KOPT-K1 (cell line): ENCODE measurements around the gene FSHR.

Source experiments
- H3K27ac ChIP-seq: fragments of 200-600 bp; sonication (generic); 2 replicates; pipeline ENCODE4 v1.5.1; 2016; ENCODE audit warnings: antibody characterized with exemption, mild to moderate bottlenecking, low read depth, low read length; ENCODE audit not compliant: poor library complexity, severe bottlenecking
- H3K36me3 ChIP-seq: fragments of 200-600 bp; sonication (generic); 2 replicates; pipeline ENCODE4 v1.5.1; 2017; ENCODE audit warnings: antibody characterized with exemption, mild to moderate bottlenecking, low read length, moderate library complexity; ENCODE audit not compliant: insufficient read depth
- H3K9me3 ChIP-seq: fragments of 200-600 bp; sonication (generic); 2 replicates; pipeline ENCODE4 v1.5.1; 2017; ENCODE audit warnings: antibody characterized with exemption, low read length, mild to moderate bottlenecking; ENCODE audit not compliant: insufficient read depth, poor library complexity, severe bottlenecking

FSHR gene, protein sequence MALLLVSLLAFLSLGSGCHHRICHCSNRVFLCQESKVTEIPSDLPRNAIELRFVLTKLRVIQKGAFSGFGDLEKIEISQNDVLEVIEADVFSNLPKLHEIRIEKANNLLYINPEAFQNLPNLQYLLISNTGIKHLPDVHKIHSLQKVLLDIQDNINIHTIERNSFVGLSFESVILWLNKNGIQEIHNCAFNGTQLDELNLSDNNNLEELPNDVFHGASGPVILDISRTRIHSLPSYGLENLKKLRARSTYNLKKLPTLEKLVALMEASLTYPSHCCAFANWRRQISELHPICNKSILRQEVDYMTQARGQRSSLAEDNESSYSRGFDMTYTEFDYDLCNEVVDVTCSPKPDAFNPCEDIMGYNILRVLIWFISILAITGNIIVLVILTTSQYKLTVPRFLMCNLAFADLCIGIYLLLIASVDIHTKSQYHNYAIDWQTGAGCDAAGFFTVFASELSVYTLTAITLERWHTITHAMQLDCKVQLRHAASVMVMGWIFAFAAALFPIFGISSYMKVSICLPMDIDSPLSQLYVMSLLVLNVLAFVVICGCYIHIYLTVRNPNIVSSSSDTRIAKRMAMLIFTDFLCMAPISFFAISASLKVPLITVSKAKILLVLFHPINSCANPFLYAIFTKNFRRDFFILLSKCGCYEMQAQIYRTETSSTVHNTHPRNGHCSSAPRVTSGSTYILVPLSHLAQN

DNA sequence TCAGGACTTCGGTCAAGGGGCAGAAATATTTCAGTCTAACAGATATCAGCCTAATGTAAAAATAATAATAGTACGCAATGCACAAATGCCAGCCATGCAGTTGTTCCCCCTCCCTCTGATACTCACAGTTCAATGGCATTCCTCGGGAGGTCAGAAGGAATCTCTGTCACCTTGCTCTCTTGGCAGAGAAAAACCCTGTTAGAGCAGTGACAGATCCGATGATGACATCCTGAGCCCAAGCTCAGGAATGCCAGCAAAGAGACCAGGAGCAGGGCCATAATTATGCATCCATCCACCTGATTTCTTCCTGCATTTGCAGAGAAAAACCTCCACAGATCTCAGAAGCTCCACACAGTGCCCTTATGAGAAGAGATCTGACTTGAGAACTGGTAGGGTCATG, at the start of gene FSHR:
FSHR (minus strand) TSS at position 376 of the 400 bp plus-strand sequence; CDS start at position 278, 98 bp downstream.
- no peaks in the 10 kb centered on the region for H3K9me3 ChIP-seq
- no peak within 1 kb of the TSS for H3K27ac ChIP-seq
- no peaks in the 10 kb centered on the region for H3K36me3 ChIP-seq

DNA sequence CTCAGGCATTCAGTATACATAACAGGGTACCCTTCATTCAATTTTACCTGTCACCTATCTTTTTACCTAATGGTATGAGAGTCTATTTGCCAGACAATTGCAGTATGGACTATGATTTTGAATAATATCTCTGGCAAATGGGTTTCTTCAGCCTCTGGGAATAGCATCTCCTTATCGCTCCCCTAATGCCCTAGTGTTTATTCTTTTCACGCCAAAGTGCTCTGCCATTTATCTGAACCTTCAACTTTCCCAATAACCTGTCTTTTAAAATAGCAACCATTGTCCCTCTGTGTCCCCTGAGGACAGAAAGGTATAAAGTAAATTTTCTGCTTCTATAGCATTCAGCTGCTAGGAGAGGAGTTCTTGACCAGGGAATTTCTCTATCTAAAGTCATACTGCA, 45.0 kb upstream of the FSHR start:
- Histone ChIP-seq H3K27ac (no peak overlapping the region), H3K9me3 (no peaks in the 10 kb centered on the region), H3K36me3 (no peaks in the 10 kb centered on the region)

- Histone ChIP-seq H3K9me3 (no peaks in the 10 kb centered on the region), H3K36me3 (no peaks in the 10 kb centered on the region), H3K27ac (no peak overlapping the region)
These were observed 40.4 kb upstream of the FSHR start for GRCh38 chr2:49194701-49195100.

DNA sequence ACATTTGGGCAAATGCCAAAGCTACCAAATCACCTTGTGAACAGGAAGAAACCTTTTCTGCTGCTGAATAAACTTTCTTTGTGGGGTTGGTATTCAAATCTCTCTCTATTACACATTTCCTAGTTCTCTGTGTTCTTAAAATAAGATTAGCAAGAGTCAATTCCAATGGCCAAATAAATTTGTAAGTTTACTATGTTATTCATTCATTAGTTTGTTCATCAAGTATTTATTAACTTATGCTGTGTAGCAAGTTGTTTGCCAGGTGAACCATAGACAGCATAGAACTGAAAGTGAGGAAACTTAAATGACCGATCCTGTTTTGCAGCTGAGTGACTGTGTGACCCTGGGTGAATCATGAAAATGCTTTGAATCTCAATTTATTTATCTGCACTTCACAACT, 37.7 kb upstream of the FSHR start:
- no peak overlapping the region for H3K27ac ChIP-seq
- H3K9me3 ChIP-seq, result no peaks in the 10 kb centered on the region
- no peaks in the 10 kb centered on the region for H3K36me3 ChIP-seq

DNA sequence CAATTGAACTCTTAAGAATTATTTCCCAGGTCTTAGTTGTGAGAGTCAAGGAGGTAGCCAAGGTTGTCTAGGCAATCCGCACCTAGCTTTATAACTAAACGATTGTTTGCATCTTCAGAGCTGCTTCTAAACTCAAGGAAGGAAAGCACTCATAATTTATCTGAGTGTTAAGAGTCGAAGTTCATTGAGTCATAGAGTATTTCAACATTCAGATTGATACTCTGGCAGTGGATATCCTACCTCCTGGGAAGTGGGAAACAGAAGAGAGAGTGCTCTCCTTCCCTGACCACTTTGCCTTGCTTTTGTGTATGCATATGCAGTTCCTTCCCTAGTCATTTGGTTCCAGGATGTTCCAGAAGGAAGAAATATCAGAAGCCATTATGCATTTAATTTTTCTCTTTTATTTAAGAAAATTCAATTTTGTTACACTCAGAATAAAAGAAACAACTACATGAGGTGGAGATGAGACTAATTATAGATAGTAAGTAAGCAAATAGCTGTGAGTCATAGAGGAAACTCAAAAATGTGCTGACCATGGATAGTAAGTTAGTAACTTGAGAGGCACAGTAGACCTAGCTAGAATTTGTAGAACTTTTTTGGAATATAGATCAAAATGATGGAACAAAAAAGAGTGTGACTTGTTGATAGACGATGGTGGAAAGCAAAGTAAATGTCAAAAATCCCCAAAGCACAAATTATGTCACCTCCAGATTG, 35.4 kb upstream of the FSHR start:
- Histone ChIP-seq H3K9me3 (no peaks in the 10 kb centered on the region), H3K27ac (no peak overlapping the region), H3K36me3 (no peaks in the 10 kb centered on the region)

GRCh38 chr2:49186050-49186648, 31.8 kb upstream of the FSHR start:
- Histone ChIP-seq H3K27ac (no peak overlapping the region), H3K36me3 (no peaks in the 10 kb centered on the region), H3K9me3 (no peaks in the 10 kb centered on the region)

GRCh38 chr2:49178656-49179055, 24.3 kb upstream of the FSHR start:
- Histone ChIP-seq H3K9me3 (no peaks in the 10 kb centered on the region), H3K36me3 (no peaks in the 10 kb centered on the region), H3K27ac (no peak overlapping the region)

GRCh38 chr2:49177194-49177593, 22.9 kb upstream of the FSHR start:
- Histone ChIP-seq H3K9me3 (no peaks in the 10 kb centered on the region), H3K27ac (no peak overlapping the region), H3K36me3 (no peaks in the 10 kb centered on the region)

GRCh38 chr2:49175831-49176230, 21.5 kb upstream of the FSHR start:
- no peak overlapping the region for H3K27ac ChIP-seq
- H3K36me3 ChIP-seq, result no peaks in the 10 kb centered on the region
- no peaks in the 10 kb centered on the region for H3K9me3 ChIP-seq

- Histone ChIP-seq H3K27ac (no peak overlapping the region), H3K9me3 (no peaks in the 10 kb centered on the region), H3K36me3 (no peaks in the 10 kb centered on the region)
These were observed 20.4 kb upstream of the FSHR start for GRCh38 chr2:49174750-49175149.

GRCh38 chr2:49167131-49167530, 12.8 kb upstream of the FSHR start:
- H3K27ac ChIP-seq, result no peak overlapping the region
- H3K9me3 ChIP-seq, result no peaks in the 10 kb centered on the region
- no peaks in the 10 kb centered on the region for H3K36me3 ChIP-seq

- no peaks in the 10 kb centered on the region for H3K9me3 ChIP-seq
- no peak overlapping the region for H3K27ac ChIP-seq
- H3K36me3 ChIP-seq, result no peaks in the 10 kb centered on the region
These were observed 11.3 kb upstream of the FSHR start for GRCh38 chr2:49165662-49166061.

- Histone ChIP-seq H3K9me3 (no peaks in the 10 kb centered on the region), H3K36me3 (no peaks in the 10 kb centered on the region), H3K27ac (no peak overlapping the region)
These were observed 10.4 kb upstream of the FSHR start for GRCh38 chr2:49164729-49165128.

- H3K36me3 ChIP-seq, result no peaks in the 10 kb centered on the region
- H3K9me3 ChIP-seq, result no peaks in the 10 kb centered on the region
- no peak overlapping the region for H3K27ac ChIP-seq
These were observed 7.8 kb upstream of the FSHR start for GRCh38 chr2:49162151-49162550.

- Histone ChIP-seq H3K9me3 (no peaks in the 10 kb centered on the region), H3K27ac (no peak overlapping the region), H3K36me3 (no peaks in the 10 kb centered on the region)
These were observed 576 bp upstream of the FSHR start for GRCh38 chr2:49154891-49155290.
